ENCODE data around the gene TXNL4A. TPM values are rescaled to one million over a fixed set of nuclear protein-coding genes. Genes with fewer than 3 reads are reported as not detected.

TXNL4A gene
- total RNA-seq, 1 donor from 2014 or later, result 79.6 TPM

GRCh38 chr18:79987566-79987965, 797 bp downstream of the TXNL4A start:
- H3K36me3 ChIP-seq (ENCODE audit: control insufficient read depth, insufficient read depth, low read length), result no peaks in the 10 kb centered on the region
- no peak for DNase-seq (ENCODE audit: low read depth)
- TF ChIP-seq CTCF (IDR thresholded peaks at IDR 0.05; ENCODE audit: insufficient read depth, low read length, poor library complexity, severe bottlenecking), result no peak
- peak overlapping the region; percentile 82 for H3K4me3 ChIP-seq (ENCODE audit: low read depth, low read length)
- no peaks in the 10 kb centered on the region for H3K27me3 ChIP-seq (ENCODE audit: control insufficient read depth, insufficient read depth, low read length)

GRCh38 chr18:79986726-79987125, 1.6 kb downstream of the TXNL4A start:
- TF ChIP-seq CTCF (IDR thresholded peaks at IDR 0.05; ENCODE audit: insufficient read depth, low read length, poor library complexity, severe bottlenecking), result no peak
- Histone ChIP-seq H3K36me3 (ENCODE audit: control insufficient read depth, insufficient read depth, low read length) (no peaks in the 10 kb centered on the region), H3K4me3 (ENCODE audit: low read depth, low read length) (peak overlapping the region; percentile 82), H3K27me3 (ENCODE audit: control insufficient read depth, insufficient read depth, low read length) (no peaks in the 10 kb centered on the region)
- no peak for DNase-seq (ENCODE audit: low read depth)

- no peaks in the 10 kb centered on the region for H3K36me3 ChIP-seq (ENCODE audit: control insufficient read depth, insufficient read depth, low read length)
- no peak for DNase-seq (ENCODE audit: low read depth)
- TF ChIP-seq CTCF (IDR thresholded peaks at IDR 0.05; ENCODE audit: insufficient read depth, low read length, poor library complexity, severe bottlenecking), result no peak
- no peaks in the 10 kb centered on the region for H3K27me3 ChIP-seq (ENCODE audit: control insufficient read depth, insufficient read depth, low read length)
- H3K4me3 ChIP-seq (ENCODE audit: low read depth, low read length), result no peak overlapping the region
Measured at GRCh38 chr18:79985172-79985571, 3.2 kb downstream of the TXNL4A start.

GRCh38 chr18:79983793-79984192, 4.6 kb downstream of the TXNL4A start:
- Histone ChIP-seq H3K27me3 (ENCODE audit: control insufficient read depth, insufficient read depth, low read length) (no peaks in the 10 kb centered on the region), H3K4me3 (ENCODE audit: low read depth, low read length) (no peak overlapping the region), H3K36me3 (ENCODE audit: control insufficient read depth, insufficient read depth, low read length) (no peaks in the 10 kb centered on the region)
- TF ChIP-seq CTCF (IDR thresholded peaks at IDR 0.05; ENCODE audit: insufficient read depth, low read length, poor library complexity, severe bottlenecking), result no peak
- DNase-seq (ENCODE audit: low read depth), result no peak

- no peak for TF ChIP-seq CTCF (IDR thresholded peaks at IDR 0.05; ENCODE audit: insufficient read depth, low read length, poor library complexity, severe bottlenecking)
- Histone ChIP-seq H3K27me3 (ENCODE audit: control insufficient read depth, insufficient read depth, low read length) (no peaks in the 10 kb centered on the region), H3K36me3 (ENCODE audit: control insufficient read depth, insufficient read depth, low read length) (no peaks in the 10 kb centered on the region), H3K4me3 (ENCODE audit: low read depth, low read length) (no peak overlapping the region)
- no peak for DNase-seq (ENCODE audit: low read depth)
Measured at GRCh38 chr18:79983253-79983652, 5.1 kb downstream of the TXNL4A start.

- Histone ChIP-seq H3K36me3 (ENCODE audit: control insufficient read depth, insufficient read depth, low read length) (no peaks in the 10 kb centered on the region), H3K27me3 (ENCODE audit: control insufficient read depth, insufficient read depth, low read length) (no peaks in the 10 kb centered on the region), H3K4me3 (ENCODE audit: low read depth, low read length) (no peak overlapping the region)
- TF ChIP-seq CTCF (IDR thresholded peaks at IDR 0.05; ENCODE audit: insufficient read depth, low read length, poor library complexity, severe bottlenecking), result no peak
- no peak for DNase-seq (ENCODE audit: low read depth)
Measured at GRCh38 chr18:79982736-79983135, 5.6 kb downstream of the TXNL4A start.

All from kidney epithelial cell (primary cell).